Stimulated activated naive CD4-positive, alpha-beta T cell (primary cell): ENCODE results near the gene OLR1.
"Not testable (repeated sequence)": the region's sequence is repeated elsewhere in the genome, so short reads cannot be mapped to it uniquely, and the experiment has no call there.

Experiments
- DNase-seq, 6 experiments: peaks; one replicate each; lab custom pipeline; 2025; lab: John Stamatoyannopoulos, UW

Gene OLR1

GRCh38 chr12:10171973-10172728, at the start of gene OLR1:
Gene OLR1, minus strand, starts transcription at chr12:10172132. Its CDS starts 55 bp downstream, at chr12:10172077.
- DNase-seq: no peak

DNA sequence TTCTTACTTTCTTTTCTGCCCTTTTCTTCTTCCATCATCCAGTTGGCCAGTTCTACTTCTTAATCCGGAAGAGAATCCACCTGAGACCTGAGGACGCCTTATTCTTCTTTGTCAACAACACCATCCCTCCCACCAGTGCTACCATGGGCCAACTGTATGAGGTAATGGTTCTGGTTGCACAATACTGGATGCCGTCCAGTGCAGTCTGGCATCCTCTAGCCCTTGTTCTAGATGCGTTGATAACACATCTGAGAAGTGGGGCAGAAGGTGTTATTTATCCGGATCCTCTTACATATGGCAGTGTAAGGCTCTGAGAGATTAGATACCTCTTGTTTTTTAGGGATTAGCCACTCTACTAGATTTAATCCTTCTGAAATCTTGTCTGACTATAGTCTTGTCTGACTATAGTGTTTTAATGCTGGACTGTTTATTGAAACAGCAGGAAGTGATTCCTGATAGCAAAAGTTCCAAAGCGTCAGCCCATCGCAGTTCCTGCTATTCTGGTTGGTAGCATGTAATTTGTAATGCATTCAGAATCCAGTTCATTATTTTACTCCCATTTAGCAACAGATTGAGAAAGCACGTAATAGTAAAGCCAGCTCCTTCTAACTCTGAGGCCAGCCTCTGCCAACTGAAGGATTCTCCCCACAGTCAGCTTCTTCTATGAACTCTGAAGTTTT, 48.6 kb upstream of the OLR1 start:
- no peak for DNase-seq

- no peak for DNase-seq
These were observed 46.1 kb upstream of the OLR1 start for GRCh38 chr12:10218021-10218420.

DNA sequence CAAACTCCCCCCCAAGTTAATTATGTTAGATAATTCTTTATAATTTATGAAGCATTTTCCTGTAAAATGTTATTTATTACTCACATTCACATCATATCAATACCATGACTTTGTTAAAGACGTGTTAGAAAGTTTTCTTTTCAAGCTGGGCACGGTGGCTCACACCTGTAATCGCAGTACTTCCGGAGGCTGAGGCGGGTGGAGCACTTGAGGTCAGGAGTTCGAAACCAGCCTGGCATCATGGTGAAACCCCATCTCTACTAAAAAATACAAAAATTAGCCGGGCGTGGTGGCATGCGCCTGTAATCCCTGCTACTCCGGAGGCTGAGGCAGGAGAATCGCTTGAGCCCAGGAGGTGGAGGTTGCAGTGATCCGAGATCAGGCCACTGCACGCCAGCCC, 44.0 kb upstream of the OLR1 start:
- DNase-seq: not testable (repeated sequence)

DNA sequence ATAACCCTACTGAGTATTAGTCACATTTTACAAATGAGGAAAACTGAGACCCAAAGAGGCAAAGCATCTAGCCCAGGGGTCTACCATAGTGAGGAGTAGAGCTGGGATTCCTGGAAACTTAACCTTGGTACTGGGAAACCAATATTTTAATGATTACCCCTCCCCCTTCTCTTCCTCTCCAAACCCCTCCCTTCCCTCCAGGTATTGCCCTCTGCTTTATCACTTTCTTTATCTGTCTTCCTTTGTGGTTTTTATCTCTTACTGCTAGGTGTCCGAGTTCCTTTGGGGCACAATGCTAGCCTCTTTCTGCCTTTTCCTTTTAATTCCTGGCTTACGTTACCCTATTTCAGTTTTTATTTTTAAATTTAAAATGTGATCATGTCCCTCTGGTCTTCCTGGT, 43.5 kb upstream of the OLR1 start:
- DNase-seq: no peak

DNA sequence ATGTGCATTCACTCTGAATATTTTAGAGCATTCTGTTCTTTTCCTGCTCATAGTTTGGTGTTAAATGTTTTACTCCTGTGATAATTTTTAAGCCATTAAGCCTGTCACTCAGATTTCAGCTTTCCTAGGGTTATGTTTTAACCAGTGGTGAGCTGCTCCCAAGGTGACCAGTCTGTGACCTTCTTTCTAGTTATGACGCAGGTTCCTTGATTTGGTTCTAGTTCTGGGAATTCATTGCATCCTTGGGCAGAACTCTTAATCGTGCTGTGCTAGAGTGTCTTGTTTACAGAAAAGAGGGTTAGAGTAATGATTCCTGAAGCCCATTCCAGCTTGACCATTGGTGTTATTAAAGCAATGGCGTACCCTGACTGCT, 42.9 kb upstream of the OLR1 start:
- DNase-seq: no peak

GRCh38 chr12:10214136-10214894, 42.4 kb upstream of the OLR1 start:
- no peak for DNase-seq

DNA sequence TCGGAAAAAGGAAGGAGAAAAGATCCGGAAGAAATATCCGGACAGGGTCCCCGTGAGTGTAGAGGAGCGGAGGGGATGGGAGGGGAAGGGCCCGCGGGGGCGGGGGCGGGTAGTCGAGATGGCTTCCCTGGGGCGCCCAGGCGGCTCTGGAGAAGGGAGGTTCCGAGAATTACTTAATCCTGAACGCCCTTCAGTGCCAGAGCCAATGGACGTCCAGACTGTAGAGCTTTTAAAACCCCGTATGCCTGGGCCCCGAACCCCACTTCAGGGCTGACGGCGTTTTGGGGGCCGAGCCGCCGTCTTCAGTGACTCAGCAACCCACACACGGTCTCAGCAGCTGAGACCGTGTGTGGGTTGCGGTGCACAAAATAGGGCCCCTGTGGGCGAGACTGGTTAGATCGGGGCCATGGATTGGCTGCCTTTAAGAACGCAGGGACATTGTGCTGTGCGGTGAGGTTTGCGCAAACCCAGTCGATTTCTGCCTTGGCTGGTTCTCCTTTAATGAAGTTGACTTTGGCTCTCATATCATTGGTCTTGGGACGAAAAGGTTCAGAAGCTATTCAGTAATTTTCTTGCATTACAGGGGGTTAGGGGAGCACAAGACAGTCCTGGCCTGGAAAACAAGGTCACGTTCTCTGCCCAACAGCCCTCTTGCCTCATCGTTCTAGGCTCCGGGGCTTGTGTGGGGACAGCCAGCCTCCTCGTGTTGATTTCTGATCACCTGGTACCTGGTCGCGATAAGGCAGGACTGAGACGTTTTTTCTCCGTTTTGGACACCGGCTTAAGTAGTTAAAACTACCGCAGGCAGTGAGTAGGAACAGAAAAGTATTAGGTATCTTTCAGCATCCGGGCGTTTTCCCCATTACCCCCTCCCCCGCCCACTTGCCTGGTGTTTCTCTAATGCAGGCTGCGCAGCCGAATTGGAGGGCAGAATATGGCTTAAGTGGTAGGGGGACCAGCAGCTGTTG, 41.5 kb upstream of the OLR1 start:
- DNase-seq: peak; percentile 50 to 71 (median 58)

DNA sequence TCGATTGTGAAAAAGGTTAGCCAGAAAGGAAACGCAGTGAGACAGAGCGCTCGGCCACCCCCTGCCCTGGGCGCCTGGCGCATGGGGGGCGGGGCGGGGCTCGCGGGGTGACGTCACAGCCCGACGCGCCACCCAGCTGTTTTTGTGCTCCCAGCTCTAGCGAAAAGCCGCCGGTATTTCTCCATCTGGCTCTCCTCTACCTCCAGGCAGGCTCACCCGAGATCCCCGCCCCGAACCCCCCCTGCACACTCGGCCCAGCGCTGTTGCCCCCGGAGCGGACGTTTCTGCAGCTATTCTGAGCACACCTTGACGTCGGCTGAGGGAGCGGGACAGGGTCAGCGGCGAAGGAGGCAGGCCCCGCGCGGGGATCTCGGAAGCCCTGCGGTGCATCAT, 40.8 kb upstream of the OLR1 start, which contains the start of gene GABARAPL1:
TSS of gene GABARAPL1 (plus strand) at position 139 of the 393 bp plus-strand sequence. CDS start at position 392, 253 bp downstream.
- peak; percentile 73 to 90 (median 75) for DNase-seq

- peak; percentile 75 to 90 (median 82) for DNase-seq
These were observed 40.2 kb upstream of the OLR1 start for GRCh38 chr12:10211940-10212738.

DNA sequence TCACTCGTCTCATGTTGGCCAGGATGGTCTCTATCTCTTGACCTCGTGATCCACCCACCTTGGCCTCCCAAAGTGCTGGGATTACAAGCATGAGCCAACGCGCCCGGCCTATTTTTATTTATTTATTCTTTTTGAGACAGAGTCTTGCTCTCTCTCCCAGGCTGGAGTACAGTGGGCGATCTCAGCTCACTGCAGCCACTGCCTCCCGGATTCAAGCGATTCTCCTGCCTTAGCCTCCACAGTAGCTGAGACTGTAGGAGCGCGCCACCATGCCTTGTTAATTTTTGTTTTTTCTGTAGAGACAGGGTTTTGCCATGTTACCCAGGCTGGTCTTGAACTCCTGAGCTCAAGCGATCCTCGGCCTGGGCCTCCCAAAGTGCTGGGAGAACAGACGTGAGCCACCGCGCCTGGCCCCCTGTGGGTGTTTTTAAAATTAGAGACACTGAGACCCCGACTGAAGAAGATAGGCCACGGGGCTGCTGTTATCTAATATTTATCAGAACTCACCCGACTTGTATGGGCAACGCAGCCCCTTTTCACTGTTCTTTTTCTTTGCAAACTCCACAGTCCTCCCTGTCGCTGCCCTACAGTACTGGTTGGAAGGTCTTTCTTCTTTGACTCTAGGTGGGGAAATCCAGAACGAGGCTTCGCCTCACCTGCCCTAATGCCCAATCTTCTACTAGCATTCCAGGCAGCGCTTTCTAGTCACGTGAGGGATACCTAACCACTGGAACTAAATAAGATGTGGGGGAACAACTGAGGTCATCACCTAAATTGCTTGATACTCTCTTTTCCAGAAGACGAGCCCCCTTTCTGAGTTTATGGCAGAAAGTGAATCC, 39.4 kb upstream of the OLR1 start:
- no peak for DNase-seq

- no peak for DNase-seq
These were observed 38.3 kb upstream of the OLR1 start for GRCh38 chr12:10210225-10210624.

- DNase-seq: no peak
These were observed 35.2 kb upstream of the OLR1 start for GRCh38 chr12:10207136-10207535.

DNA sequence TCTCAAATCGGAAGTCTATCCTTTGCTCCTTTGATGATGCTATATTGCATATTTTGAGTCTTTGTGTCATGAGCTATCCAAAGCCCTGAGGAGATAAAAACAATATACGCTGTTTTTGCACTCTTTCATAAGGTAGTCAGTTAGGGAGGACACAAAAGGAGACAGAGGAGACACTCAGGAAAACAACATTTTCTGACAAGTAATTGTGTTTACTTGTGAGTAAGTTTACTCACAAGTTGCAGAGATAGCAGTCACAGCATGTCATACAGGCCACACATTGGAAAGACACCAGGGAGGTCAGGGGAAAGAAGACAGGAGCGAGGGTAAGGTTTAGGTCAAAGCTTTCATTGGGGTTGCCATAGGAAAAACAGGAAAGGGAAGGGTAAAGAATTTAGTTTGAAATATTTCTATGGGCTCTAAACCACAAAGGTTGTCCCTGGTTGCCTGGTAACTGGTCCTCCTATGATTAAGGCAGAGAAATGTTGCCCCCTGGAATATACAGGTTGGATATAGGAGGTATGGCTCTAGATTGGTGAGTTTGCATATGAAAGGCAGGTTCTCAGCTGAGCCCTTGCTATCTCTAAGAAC, 33.4 kb upstream of the OLR1 start:
- no peak for DNase-seq

GRCh38 chr12:10204495-10204894, 32.6 kb upstream of the OLR1 start:
- DNase-seq: not testable (repeated sequence)

DNA sequence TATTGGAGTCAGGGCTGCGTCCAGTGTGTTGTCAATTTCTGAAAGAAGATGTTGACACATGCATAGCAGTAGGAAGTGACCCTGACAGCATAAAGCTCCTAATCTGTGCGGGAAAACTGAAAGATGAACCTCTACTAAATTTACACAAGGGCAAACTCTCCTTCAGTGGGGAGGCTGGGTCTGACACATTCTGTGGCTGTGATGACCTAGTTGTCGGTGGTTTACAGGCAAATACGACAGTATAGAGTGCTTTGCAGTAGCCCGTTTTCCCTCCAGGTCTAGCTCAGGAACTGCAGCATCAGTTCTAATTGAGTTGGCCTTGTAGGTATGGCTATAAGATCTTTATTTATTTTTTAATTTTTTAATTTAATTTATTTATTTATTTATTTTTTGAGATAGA, 25.9 kb upstream of the OLR1 start:
- no peak for DNase-seq

DNA sequence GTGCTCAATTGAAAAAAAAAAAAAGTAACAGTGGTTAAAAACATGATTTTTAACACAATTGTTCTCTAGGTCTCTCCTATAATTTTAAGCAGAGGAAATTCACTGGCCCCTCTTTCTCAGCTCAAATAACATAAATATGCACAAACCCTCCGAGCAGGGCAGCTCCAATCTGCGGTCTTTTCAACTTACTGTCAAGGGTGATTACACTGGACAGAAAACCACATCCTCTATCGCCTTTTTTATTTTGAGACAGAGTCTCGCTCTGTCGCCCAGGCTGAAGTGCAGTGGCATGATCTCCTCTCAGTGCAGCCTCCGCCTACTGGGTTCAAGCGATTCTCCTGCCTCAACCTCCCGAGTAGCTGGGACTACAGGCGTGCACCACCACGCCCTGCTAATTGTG, 24.3 kb upstream of the OLR1 start:
- DNase-seq: no peak

DNA sequence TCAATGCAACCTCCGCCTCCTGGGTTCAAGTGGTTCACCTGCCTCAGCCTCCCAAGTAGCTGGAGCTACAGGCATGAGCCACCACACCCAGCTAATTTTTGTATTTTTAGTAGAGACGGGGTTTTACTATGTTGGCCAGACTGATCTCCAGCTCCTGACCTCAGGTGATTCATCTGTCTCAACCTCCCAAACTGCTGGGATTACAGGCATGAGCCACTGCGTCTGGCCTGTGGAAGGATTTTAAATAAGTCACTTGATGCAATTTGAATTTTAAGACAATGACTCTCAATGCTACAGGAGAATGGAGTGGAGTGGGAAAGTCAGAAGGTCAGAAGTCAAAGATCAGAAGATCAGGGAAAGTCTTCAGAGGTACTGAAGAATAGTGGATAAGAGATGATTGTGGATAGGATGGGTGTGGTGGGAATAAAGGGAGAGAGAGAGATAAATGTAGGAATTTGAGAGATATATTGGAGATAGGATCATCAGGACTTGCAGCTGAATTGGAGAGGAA, 22.3 kb upstream of the OLR1 start:
- no peak for DNase-seq

DNA sequence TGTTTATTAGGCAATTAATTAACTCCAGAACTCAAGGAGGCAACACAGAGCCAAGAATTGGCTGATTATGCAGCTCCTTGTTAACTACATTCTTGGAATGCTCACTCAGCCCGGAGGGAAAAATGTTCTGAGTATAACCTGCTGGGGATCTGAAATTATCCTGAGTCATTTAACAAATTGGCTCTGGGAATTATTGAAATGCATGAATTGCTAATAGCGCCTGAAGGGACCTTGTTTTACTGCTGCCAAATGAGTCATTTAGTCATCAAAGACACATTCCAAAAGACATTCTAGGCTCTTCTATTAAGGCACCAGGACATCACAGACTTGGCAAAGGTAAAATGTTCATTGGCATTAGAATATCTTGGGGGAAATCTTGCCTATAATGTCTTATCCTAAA, 19.9 kb upstream of the OLR1 start:
- no peak for DNase-seq
